Keratinocyte (primary cell): ENCODE data around the gene OGDHL. TPM values are rescaled to one million over a fixed set of nuclear protein-coding genes. Genes with fewer than 3 reads are reported as not detected.

Experiments used
- DNase-seq: peaks from one replicate; pipeline ENCODE4 v3.0.0-alpha.2; 2011; ENCODE audit warnings: low read depth, missing footprints, low spot score
- FAIRE-seq: peaks from 2 replicates; lab custom pipeline; 2011; peaks lifted over from hg19 to GRCh38; lab: Jason Lieb, UNC
- H2AFZ ChIP-seq: 2 replicates; pipeline ENCODE4 v1.6.0; 2012; ENCODE audit warnings: low read length, control low read depth, inconsistent platforms; ENCODE audit not compliant: control insufficient read depth
- H3K27ac ChIP-seq: 2 replicates; pipeline ENCODE4 v1.5.1; 2011; ENCODE audit warnings: low read length; ENCODE audit not compliant: control insufficient read depth, insufficient read depth
- H3K27me3 ChIP-seq: 3 replicates; pipeline ENCODE4 v1.6.0; 2011; ENCODE audit warnings: low read length; ENCODE audit not compliant: control insufficient read depth, insufficient read depth; ENCODE audit errors: extremely low read depth
- H3K36me3 ChIP-seq, 2 experiments: 2 replicates in 1 of 2; 3 replicates in 1 of 2; pipeline ENCODE4 v1.5.1; 2011; ENCODE audit warnings: low read length in 2 of 2, mild to moderate bottlenecking in 1 of 2; ENCODE audit not compliant: control insufficient read depth in 2 of 2, insufficient read depth in 2 of 2; ENCODE audit errors: extremely low read depth in 1 of 2
- H3K4me1 ChIP-seq: 3 replicates; pipeline ENCODE4 v1.5.1; 2011; ENCODE audit warnings: low read length; ENCODE audit not compliant: control insufficient read depth, insufficient read depth; ENCODE audit errors: extremely low read depth
- H3K4me2 ChIP-seq: 3 replicates; pipeline ENCODE4 v1.6.0; 2011; ENCODE audit warnings: low read depth, low read length; ENCODE audit not compliant: control insufficient read depth, insufficient read depth; ENCODE audit errors: extremely low read depth
- H3K4me3 ChIP-seq, 3 experiments: fragments of 200-600 bp in 1 of 3; sonication (generic) in 1 of 3; 2 replicates in 2 of 3; 3 replicates in 1 of 3; pipeline ENCODE4 v1.5.1; 2011 to 2016; ENCODE audit warnings: low read length in 3 of 3, mild to moderate bottlenecking in 3 of 3, control low read depth in 2 of 3, inconsistent platforms in 1 of 3, low read depth in 1 of 3, mixed read lengths in 1 of 3, mixed run types in 1 of 3, moderate library complexity in 1 of 3; ENCODE audit not compliant: control insufficient read depth in 2 of 3, insufficient read depth in 2 of 3; ENCODE audit errors: extremely low read depth in 1 of 3
- H3K79me2 ChIP-seq: 2 replicates; pipeline ENCODE4 v1.6.0; 2012; ENCODE audit warnings: low read length; ENCODE audit not compliant: control insufficient read depth, insufficient read depth
- H3K9ac ChIP-seq: 3 replicates; pipeline ENCODE4 v1.6.0; 2011; ENCODE audit warnings: low read length; ENCODE audit not compliant: control insufficient read depth, insufficient read depth; ENCODE audit errors: extremely low read depth
- H3K9me1 ChIP-seq: 3 replicates; pipeline ENCODE4 v1.6.0; 2011; ENCODE audit warnings: low read length; ENCODE audit not compliant: control insufficient read depth, insufficient read depth; ENCODE audit errors: extremely low read depth
- H3K9me3 ChIP-seq: 2 replicates; pipeline ENCODE4 v1.5.1; 2012; ENCODE audit warnings: low read depth, low read length; ENCODE audit not compliant: control insufficient read depth
- H4K20me1 ChIP-seq: 3 replicates; pipeline ENCODE4 v1.6.0; 2011; ENCODE audit warnings: low read length; ENCODE audit not compliant: control insufficient read depth, insufficient read depth; ENCODE audit errors: extremely low read depth
- CTCF ChIP-seq, 3 experiments: IDR thresholded peaks in 1 of 3; conservative IDR thresholded peaks in 1 of 3; optimal IDR thresholded peaks in 1 of 3; 2 replicates in 2 of 3; 3 replicates in 1 of 3; pipeline versions ENCODE3 to v1.5.1; 2011; ENCODE audit warnings: low read length in 3 of 3, mild to moderate bottlenecking in 3 of 3, moderate library complexity in 2 of 3, control low read depth in 1 of 3, inconsistent platforms in 1 of 3; ENCODE audit not compliant: insufficient read depth in 2 of 3; ENCODE audit errors: extremely low read depth in 1 of 3
- EZH2 ChIP-seq: IDR thresholded peaks from one replicate; pipeline ENCODE4 v1.6.1; 2012; ENCODE audit warnings: inconsistent platforms, mild to moderate bottlenecking, low read length, moderate library complexity
- dilution Hi-C: fragments of 300-500 bp; cut with MboI; formaldehyde crosslinking; loops from one replicate; pipeline ENCODE4 v1.7.0; 2020; ENCODE audit warnings: low sequenced_read_pairs; ENCODE audit not compliant: extremely low pct_ligation_motif_present
- polyA plus RNA-seq, 5 experiments: library from polyadenylated mRNA; depleted of rRNA in 3 of 5; stranded (reverse) in 3 of 5; stranded (forward) in 1 of 5; unstranded in 1 of 5; fragments of >200 nt; gene quantifications; 1 replicate in 1 of 5; 2 replicates in 3 of 5; 3 replicates in 1 of 5; pipeline versions ENCODE4 v1.2.1 to v1.2.3, GENCODE V29; 2011 to 2012; ENCODE audit warnings: missing spikeins in 2 of 5, low read depth in 1 of 5, low replicate concordance in 1 of 5

The OGDHL gene
- polyA plus RNA-seq, 1 donor (not counting 4 experiments of a cell fraction or from before 2014, with no cell fraction given): 0.09 TPM

GRCh38 chr10:49698679-49699078, 63.4 kb downstream of the OGDHL start:
- TF ChIP-seq CTCF (optimal IDR thresholded peaks at IDR 0.05 in 1 of 3, IDR thresholded peaks at IDR 0.05 in 1 of 3, conservative IDR thresholded peaks at IDR 0.05 in 1 of 3; ENCODE audit: extremely low read depth in 1 of 3, insufficient read depth in 2 of 3, low read length in 3 of 3) (no peak), EZH2 (no peak)
- H3K4me3 ChIP-seq: no peak overlapping the region
- no peak overlapping the region for H3K9ac ChIP-seq
- FAIRE-seq (no peak), DNase-seq (no peak)
- H3K9me1 ChIP-seq: no peaks in the 10 kb centered on the region
- H3K4me1 ChIP-seq: no peaks in the 10 kb centered on the region
- no peaks in the 10 kb centered on the region for H3K79me2 ChIP-seq
- no peaks in the 10 kb centered on the region for H3K36me3 ChIP-seq
- peaks cover 25% of the 10 kb centered on the region for H3K27me3 ChIP-seq
- H3K27ac ChIP-seq: no peak overlapping the region
- no peak overlapping the region for H2AFZ ChIP-seq
- H4K20me1 ChIP-seq: no peaks in the 10 kb centered on the region
- dilution Hi-C loops: no loop called here
- no peak overlapping the region for H3K4me2 ChIP-seq
- no peaks in the 10 kb centered on the region for H3K9me3 ChIP-seq

- TF ChIP-seq EZH2 (peak; percentile 31), CTCF (optimal IDR thresholded peaks at IDR 0.05 in 1 of 3, IDR thresholded peaks at IDR 0.05 in 1 of 3, conservative IDR thresholded peaks at IDR 0.05 in 1 of 3; ENCODE audit: extremely low read depth in 1 of 3, insufficient read depth in 2 of 3, low read length in 3 of 3) (no peak)
- peaks cover 37% of the 10 kb centered on the region for H3K27me3 ChIP-seq
These were observed 65.8 kb downstream of the OGDHL start for GRCh38 chr10:49696311-49696710.

More at GRCh38 chr10:49696311-49696710, 65.8 kb downstream of the OGDHL start:
- Histone ChIP-seq H3K4me2 (no peak overlapping the region), H4K20me1 (no peaks in the 10 kb centered on the region), H2AFZ (no peak overlapping the region), H3K9me3 (no peaks in the 10 kb centered on the region), H3K9me1 (no peaks in the 10 kb centered on the region), H3K79me2 (no peaks in the 10 kb centered on the region), H3K4me1 (no peaks in the 10 kb centered on the region), H3K9ac (no peak overlapping the region), H3K27ac (no peak overlapping the region), H3K4me3 (no peak overlapping the region), H3K36me3 (no peaks in the 10 kb centered on the region)
- dilution Hi-C loops: no loop called here
- FAIRE-seq (no peak), DNase-seq (no peak)
